ENCODE data around the gene SYTL1.

Gene SYTL1

GRCh38 chr1:27318596-27318995, 23.2 kb upstream of the SYTL1 start:
- no peak for DNase-seq (ENCODE audit: low read depth, low spot score)

GRCh38 chr1:27321813-27322568, 19.8 kb upstream of the SYTL1 start, which contains the start of gene TMEM222:
Gene TMEM222 (plus strand): TSS chr1:27322163. CDS start chr1:27322198, 35 bp downstream.
- peak; percentile 91 for DNase-seq (ENCODE audit: low read depth, low spot score)

DNA sequence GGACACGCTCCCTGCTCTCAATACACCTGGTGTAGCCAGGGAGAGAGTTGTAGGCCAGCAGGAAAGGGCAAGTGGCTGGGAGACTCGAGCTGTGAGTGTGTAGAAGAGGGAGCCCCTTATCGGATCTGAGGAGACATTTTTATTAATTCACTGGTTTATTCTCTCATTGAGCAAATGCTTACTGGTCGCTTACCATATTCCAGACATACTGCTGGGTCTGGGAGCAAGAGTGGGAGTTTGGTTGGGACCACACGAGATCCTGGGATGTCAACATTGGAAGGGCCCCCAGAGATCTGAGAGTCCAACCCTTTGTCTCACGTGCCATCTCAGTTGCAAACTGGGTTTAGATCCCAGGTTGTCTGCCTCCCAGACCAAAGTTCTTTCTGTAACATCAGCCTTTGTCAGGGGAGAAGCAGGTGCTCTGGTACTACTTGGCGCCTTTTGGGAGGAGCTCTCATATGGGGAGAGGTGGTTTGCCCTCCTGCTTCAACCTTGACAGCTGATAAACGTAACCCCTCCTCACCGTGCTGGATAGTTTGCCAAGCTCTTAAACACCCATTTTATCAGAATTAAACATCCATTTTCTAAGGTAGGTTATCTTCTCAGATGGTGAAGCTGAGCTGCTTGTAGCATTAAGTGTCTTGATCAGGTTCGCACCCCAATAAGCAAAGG, 19.1 kb upstream of the SYTL1 start:
- DNase-seq (ENCODE audit: low read depth, low spot score), result no peak

DNA sequence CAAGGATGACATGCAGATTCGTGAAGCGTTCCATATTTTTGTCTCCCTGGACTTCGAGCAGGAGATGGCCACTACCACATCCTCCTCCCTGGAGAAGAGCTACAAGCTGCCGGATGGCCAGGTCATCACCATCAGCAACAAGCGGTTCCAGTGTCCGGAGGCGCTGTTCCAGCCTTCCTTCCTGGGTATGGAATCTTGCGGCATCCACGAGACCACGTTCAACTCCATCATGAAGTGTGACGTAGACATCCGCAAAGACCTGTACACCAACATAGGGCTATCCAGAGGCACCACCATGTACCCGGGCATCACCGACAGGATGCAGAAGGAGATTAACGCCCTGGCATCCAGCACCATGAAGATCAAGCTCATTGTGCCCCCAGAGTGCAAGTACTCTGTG, 16.5 kb upstream of the SYTL1 start:
- DNase-seq (ENCODE audit: low read depth, low spot score), result no peak

GRCh38 chr1:27327964-27328363, 13.9 kb upstream of the SYTL1 start:
- no peak for DNase-seq (ENCODE audit: low read depth, low spot score)

DNA sequence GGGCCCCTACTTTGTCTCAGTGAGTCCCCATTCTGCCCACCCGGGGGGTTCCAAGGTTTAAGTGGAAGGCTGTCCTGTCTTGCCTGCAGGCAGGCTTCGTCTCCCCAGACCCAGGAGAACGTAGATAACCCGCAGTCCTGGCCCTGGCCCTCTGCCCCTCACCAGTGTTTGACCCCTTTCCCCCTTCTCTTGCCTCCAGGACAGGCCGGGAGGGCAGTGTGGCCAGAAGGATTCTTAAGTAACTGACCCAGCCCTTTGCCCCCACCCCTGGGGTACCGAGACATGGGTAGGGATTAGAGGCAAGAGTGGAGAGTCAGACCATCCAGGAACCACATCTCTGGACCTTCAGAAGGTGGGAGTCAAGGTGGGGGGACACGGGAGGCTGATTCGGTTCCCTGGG, 11.0 kb upstream of the SYTL1 start:
- no peak for DNase-seq (ENCODE audit: low read depth, low spot score)

DNA sequence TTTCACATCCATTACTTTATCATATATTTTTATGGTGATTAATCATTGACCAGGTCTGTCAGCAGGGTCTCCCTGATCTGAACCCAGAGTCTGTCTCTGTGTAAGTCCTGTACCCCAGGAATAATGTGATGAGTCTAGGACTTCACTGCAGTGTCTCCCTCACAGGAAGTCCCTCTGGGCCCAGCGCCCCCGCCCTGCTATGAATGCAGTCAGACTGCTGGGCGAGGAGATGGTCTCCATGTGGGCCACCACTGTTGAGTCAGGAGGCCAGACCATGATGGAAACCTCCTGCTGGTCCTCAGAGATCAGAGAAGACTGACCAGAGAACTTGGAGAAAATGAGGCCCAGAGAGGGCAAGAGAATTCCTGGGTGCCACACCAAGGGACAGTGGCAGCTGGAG, 10.4 kb upstream of the SYTL1 start:
- DNase-seq (ENCODE audit: low read depth, low spot score), result no peak

DNA sequence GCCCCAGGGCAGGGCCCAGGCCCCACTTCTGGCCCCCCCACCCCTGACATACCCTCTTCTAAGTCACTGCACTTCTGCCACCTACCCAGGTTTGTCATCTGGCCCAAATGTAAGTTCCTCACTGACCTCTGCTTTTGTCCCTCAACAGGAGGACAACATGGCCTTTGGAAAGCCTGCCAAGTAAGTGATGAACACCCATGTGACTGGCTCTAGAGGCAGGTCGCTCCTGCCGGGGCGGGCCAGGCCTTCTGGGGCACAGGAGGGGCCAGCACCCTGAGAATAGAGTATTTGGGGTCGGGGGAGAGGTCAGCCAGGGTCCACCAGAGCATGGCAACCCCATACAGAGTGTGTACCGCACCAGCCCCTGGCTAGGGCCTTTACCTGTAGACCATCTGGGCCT, 9.9 kb upstream of the SYTL1 start:
- DNase-seq (ENCODE audit: low read depth, low spot score), result no peak

DNA sequence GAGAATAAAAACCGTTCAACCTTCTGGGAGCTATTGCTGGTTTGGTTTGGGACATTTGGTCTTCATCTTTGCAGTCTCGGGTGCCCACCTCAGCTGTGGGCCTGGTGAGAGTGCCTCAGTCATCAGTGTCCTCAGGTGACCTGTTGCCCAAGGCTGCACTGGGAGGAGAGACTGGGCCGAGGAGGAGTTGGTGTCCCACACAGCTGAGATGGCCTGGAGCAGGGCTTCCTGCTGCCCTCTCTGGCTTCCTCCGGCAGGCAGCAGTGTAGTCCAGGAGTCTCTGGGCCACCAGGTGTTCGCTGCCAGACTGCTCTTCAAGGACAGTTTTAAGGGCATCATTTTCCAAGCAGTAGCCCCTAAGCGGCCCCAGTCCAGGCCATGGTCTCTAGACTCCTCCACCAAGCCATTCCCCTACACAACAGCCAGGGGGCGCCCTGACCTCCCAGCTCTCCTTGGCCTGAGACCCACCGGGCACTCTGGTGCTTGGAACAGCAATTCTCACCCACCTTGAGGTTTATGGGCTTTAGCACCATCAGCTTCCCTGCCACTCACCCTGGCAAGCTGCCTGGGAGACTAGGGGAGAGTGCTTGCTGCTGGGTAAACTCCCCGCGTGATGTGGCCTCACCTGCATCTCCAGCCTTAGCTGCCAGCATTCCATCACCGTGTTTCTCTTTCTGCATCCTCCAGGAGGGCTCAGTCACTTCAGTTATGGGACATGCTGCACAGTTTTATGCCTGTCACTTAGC, 9.1 kb upstream of the SYTL1 start:
- DNase-seq (ENCODE audit: low read depth, low spot score), result no peak

DNA sequence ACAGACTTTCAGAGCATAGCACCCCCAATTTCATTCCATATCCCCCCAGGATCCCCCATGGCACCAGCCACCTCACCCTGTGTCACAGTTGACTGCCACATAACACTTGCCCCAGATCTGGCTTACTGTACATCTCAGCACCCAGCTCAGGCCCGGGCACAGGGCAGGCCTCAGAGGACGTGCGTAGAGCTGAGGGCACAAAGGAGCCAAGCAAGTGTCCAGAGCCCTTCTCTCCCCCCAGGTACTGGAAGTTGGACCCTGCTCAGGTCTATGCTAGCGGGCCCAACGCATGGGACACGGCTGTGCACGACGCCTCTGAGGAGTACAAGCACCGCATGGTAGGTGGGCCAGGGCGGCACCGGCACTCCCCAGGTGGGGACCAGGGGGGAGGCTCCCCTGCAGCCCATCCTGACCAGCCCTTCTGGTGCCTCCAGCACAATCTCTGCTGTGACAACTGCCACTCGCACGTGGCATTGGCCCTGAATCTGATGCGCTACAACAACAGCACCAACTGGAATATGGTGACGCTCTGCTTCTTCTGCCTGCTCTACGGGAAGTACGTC, 8.0 kb upstream of the SYTL1 start:
- DNase-seq (ENCODE audit: low read depth, low spot score), result no peak

DNA sequence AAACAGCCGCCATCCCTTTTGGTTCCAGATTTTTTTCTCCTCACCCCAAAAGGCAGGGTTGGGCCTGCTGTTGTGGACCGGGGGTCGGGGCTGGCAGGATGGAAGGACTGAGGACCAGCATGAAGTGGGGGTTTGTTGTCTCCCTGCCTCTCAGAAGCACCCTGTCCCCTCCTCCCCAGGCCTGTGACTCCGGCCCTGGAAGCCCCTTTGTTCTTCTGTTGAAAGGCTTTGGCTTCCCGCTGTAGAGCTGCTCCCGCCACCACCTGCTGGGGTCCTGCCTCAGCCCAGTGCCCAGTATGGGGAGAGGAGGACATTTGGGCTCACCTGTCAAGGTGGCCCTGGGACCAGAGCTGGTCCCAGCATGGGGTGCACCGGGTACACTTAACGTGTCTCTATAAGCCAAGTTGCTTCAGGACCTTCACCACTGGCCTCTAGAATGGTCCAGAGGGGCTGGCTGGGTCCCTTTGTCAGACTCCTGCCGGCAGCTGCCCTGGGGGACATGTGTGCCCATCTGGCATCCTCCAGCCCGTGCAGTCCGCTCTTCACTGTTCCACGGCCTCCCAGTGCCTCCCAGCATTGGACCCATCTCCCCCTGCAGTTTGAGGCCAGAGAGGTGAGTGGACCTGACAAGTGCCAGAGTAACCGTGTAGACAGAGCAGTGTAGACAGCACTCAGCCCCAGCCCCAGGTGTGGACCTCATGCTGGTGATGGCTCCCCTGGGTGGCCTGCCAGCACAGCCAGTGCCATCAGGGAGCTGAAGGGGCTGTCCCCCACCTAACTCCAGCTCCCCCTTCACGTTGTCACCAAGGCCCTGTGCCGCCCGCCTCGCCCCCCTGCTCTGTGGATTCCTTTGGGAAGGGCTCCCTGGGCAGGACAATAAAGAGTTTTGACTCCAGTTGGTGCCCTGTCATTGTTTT, 6.1 kb upstream of the SYTL1 start:
- DNase-seq (ENCODE audit: low read depth, low spot score), result no peak

DNA sequence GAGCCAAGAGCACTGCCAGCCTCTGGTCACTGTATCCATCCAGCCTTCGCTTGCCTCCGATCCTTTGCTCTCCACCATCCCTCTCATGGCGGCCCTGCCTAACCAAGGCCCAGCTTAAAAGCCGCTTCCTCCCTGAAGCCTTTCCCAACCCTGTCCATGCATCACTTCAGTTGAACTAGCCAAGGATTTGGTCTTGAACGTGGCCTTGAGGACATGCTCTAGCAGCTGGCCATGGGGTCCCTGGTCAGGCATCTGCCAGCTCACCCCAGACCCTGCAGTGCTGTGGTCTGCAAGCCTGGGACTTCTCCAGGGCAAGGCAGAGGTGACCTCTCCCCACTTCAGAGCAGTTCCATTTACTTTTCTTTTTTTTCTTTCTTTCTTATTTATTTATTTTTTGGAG, 5.1 kb upstream of the SYTL1 start:
- no peak for DNase-seq (ENCODE audit: low read depth, low spot score)

GRCh38 chr1:27338751-27339150, 3.1 kb upstream of the SYTL1 start:
- no peak for DNase-seq (ENCODE audit: low read depth, low spot score)

DNA sequence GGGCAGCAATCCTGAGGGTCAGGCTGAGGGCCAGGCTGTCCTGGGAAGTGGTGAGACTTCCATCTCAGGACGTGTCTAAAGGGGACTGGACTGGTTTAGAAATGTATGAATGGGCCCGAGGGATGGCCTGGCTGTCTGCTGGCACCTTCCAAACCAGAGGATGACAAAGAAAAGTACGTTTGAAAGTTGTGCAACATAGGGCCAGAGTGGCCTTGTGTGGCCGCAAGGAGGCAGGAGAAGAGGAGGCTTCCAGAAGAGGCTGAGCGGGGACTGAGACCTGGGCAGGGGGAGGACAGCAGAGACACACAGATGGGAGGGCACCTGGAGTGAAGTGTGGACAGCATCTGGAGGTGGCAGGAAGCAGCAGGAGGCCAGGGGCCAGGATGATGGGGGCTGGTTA, 2.6 kb upstream of the SYTL1 start:
- DNase-seq (ENCODE audit: low read depth, low spot score), result no peak

- DNase-seq (ENCODE audit: low read depth, low spot score), result no peak
Observed at GRCh38 chr1:27342391-27342777, 562 bp downstream of the SYTL1 start.

- no peak for DNase-seq (ENCODE audit: low read depth, low spot score)
Observed at GRCh38 chr1:27342778-27343638, 1.2 kb downstream of the SYTL1 start.

- no peak for DNase-seq (ENCODE audit: low read depth, low spot score)
Observed at GRCh38 chr1:27343639-27344025, 1.8 kb downstream of the SYTL1 start.

GRCh38 chr1:27345272-27345671, 3.5 kb downstream of the SYTL1 start:
- DNase-seq (ENCODE audit: low read depth, low spot score), result no peak

- DNase-seq (ENCODE audit: low read depth, low spot score), result no peak
Observed at GRCh38 chr1:27346357-27346756, 4.5 kb downstream of the SYTL1 start.

DNA sequence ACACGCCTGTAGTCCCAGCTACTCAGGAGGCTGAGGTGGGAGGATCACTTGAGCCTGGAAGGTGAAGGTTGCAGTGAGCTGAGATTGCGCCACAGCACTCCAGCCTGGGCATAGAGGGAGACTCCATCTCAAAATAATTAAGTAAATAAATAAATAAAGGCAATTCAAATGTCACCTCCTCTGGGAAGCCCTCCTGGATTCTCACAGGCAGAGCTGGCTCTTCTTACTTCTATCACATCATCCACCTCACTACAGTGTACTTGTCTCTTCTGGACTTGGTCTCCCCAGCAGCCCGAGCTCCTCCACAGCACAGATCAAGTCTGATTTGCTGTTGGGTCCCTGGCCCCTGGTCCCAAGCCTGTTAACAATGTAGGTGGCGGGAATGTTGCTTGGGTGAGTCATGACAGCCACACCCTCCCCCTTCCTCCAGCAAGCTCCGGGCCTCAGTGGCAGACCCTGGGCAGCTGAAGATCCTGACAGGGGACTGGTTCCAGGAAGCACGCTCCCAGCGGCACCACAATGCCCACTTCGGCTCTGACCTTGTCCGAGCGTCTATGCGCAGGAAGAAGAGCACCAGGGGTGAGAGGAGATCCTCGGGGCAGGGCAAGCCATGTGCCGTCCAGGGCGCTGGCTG, 5.3 kb downstream of the SYTL1 start:
- no peak for DNase-seq (ENCODE audit: low read depth, low spot score)
